Spleen (tissue), 11 donors: ENCODE data around the gene OCLN. TPM values are rescaled to one million over a fixed set of nuclear protein-coding genes. Genes with fewer than 3 reads are reported as not detected.
"Not testable (repeated sequence)": the region's sequence is repeated elsewhere in the genome, so short reads cannot be mapped to it uniquely, and the experiment has no call there.

Experiments
- DNase-seq: peaks from one replicate; pipeline ENCODE4 v3.0.0-alpha.2; 2020
- H3K27ac ChIP-seq, 8 donors: fragments of 200-600 bp; sonication (generic) in 7 of 8; 1 replicate in 4 of 8; 2 replicates in 4 of 8; pipeline versions ENCODE4 v1.5.0 to v1.8.0; 2016 to 2021; ENCODE audit warnings: inconsistent platforms in 4 of 8, mild to moderate bottlenecking in 4 of 8, moderate library complexity in 1 of 8
- H3K27me3 ChIP-seq, 7 donors: fragments of 200-600 bp; sonication (generic) in 6 of 7; replicated peaks in 1 of 7; 1 replicate in 4 of 7; 2 replicates in 3 of 7; pipeline versions ENCODE4 v1.5.0 to v1.8.0; 2016 to 2021; ENCODE audit warnings: inconsistent platforms in 3 of 7, mild to moderate bottlenecking in 1 of 7
- H3K36me3 ChIP-seq, 6 donors: fragments of 200-600 bp; sonication (generic) in 5 of 6; 1 replicate in 4 of 6; 2 replicates in 2 of 6; pipeline versions ENCODE4 v1.5.0 to v1.8.0; 2016 to 2021; ENCODE audit warnings: inconsistent platforms in 2 of 6
- H3K4me1 ChIP-seq, 6 donors: fragments of 200-600 bp; sonication (generic) in 5 of 6; 1 replicate in 3 of 6; 2 replicates in 3 of 6; pipeline versions ENCODE4 v1.5.0 to v1.8.0; 2016 to 2021; ENCODE audit warnings: inconsistent platforms in 3 of 6
- H3K4me3 ChIP-seq, 8 donors: fragments of 200-600 bp; sonication (generic) in 7 of 8; 1 replicate in 4 of 8; 2 replicates in 4 of 8; pipeline versions ENCODE4 v1.5.0 to v1.8.0; 2016 to 2021; ENCODE audit warnings: inconsistent platforms in 4 of 8, mild to moderate bottlenecking in 4 of 8, moderate library complexity in 2 of 8
- H3K9me3 ChIP-seq, 8 donors: fragments of 200-600 bp; sonication (generic) in 7 of 8; 1 replicate in 4 of 8; 2 replicates in 4 of 8; pipeline versions ENCODE4 v1.5.0 to v1.8.0; 2016 to 2021; ENCODE audit warnings: inconsistent platforms in 4 of 8
- POLR2A ChIP-seq, 3 donors: fragments of 450-650 bp; IDR thresholded peaks; one replicate each; pipeline ENCODE4 v1.5.1; 2017; ENCODE audit warnings: antibody characterized with exemption in 3 of 3, mild to moderate bottlenecking in 1 of 3
- POLR2AphosphoS5 ChIP-seq, 3 donors: sonication (generic); formaldehyde crosslinking; IDR thresholded peaks; one replicate each; pipeline ENCODE4 v1.5.1; 2017; ENCODE audit warnings: antibody characterized with exemption in 3 of 3
- WGBS, 5 donors: extraction: QIAGEN DNeasy Blood & Tissue Kit in 3 of 5; methylation state at CpG; one replicate each; pipeline versions ENCODE4 v1.1.5 to v1.1.7; 2013 to 2018; 5-methylcytosine and 5-hydroxymethylcytosine counted together
- intact Hi-C: fragments of 100-400 bp; cut with DNase I; formaldehyde crosslinking; loops from one replicate; pipeline ENCODE4 v1.15.0; 2023; ENCODE audit warnings: low total_unique reads
- polyA plus RNA-seq, 3 donors: library from polyadenylated mRNA; stranded (reverse); fragments of 200-250 nt; gene quantifications; one replicate each; pipeline ENCODE4 v1.2.1, GENCODE V29; 2013
- total RNA-seq, 7 donors: library from RNA; depleted of rRNA in 3 of 7; stranded (reverse); fragments of >200 nt in 3 of 7; fragmentation: NEBNext Ultra II Directional in 4 of 7; extraction: Animal tissue kit (Norgen Biotek cat#: 25700) in 4 of 7; gene quantifications; one replicate each; pipeline versions ENCODE4 v1.1.0 to v1.2.1, GENCODE V29; 2016 to 2021
- TF ChIP-seq, protein P1 (sequence below), 11 experiments: fragments of 200-600 bp in 7 of 11; fragments of 450-650 bp in 4 of 11; sonication (generic) in 4 of 11; IDR thresholded peaks in 8 of 11; conservative IDR thresholded peaks in 3 of 11; 1 replicate in 7 of 11; 2 replicates in 4 of 11; pipeline versions ENCODE4 v1.4.0 to v1.8.0; 2016 to 2021; ENCODE audit warnings: antibody characterized with exemption in 11 of 11, inconsistent platforms in 4 of 11, mild to moderate bottlenecking in 1 of 11
- donor health status: healthy with polysubstance abuse.
- donor health status: DM: no; HTN: no; CAD: no; lungs with moderate emphysema.
- donor health status: DM: no; HTN: no; CAD: no.
- donor health status: Bipolar disorder and iron deficiency.
- donor health status: healthy.
- donor health status: DM: no; HTN: no; CAD: no.
- donor health status: DM: yes; HTN: yes; CAD: no.

Gene OCLN
- total and polyA plus RNA-seq, 10 donors = 0.60 to 10.6 (median 3.0) TPM

DNA sequence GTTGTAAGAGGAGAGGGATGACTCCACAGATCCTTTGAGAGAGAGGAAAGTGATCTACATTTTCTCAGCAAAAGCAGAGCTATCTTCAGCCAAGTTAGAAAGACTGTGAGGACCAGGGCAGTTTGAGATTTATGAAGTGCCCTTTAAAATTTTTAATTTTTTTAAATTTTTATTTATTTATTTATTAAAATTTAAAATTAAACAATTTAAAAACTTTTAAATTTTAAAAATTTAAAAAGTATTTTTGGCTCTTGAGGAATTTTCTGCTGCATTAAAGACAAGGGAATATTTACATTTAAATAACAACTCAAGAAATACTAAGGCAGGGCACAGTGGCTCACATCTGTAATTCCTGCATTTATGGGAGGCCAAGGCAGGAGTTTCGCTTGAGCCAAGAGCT is 30.4 kb upstream of the OCLN start:
- no peak for TF ChIP-seq POLR2AphosphoS5 (IDR thresholded peaks at IDR 0.05)
- no peak for TF ChIP-seq POLR2A (IDR thresholded peaks at IDR 0.05)
- TF ChIP-seq, protein P1, sequence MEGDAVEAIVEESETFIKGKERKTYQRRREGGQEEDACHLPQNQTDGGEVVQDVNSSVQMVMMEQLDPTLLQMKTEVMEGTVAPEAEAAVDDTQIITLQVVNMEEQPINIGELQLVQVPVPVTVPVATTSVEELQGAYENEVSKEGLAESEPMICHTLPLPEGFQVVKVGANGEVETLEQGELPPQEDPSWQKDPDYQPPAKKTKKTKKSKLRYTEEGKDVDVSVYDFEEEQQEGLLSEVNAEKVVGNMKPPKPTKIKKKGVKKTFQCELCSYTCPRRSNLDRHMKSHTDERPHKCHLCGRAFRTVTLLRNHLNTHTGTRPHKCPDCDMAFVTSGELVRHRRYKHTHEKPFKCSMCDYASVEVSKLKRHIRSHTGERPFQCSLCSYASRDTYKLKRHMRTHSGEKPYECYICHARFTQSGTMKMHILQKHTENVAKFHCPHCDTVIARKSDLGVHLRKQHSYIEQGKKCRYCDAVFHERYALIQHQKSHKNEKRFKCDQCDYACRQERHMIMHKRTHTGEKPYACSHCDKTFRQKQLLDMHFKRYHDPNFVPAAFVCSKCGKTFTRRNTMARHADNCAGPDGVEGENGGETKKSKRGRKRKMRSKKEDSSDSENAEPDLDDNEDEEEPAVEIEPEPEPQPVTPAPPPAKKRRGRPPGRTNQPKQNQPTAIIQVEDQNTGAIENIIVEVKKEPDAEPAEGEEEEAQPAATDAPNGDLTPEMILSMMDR (IDR thresholded peaks at IDR 0.05 in 8 of 11, conservative IDR thresholded peaks at IDR 0.05 in 3 of 11) = no peak
- no peak overlapping the region for H3K27ac ChIP-seq
- H3K27me3 ChIP-seq = no peaks in the 10 kb centered on the region
- no peak overlapping the region for H3K4me3 ChIP-seq
- H3K4me1 ChIP-seq = no peaks in the 10 kb centered on the region
- no peaks in the 10 kb centered on the region for H3K36me3 ChIP-seq
- no peak for DNase-seq
- 87 to 97% (median 95%) methylated on average over 1 of the region's 1 CpG for WGBS, 5 donors
- H3K9me3 ChIP-seq = peaks cover 0 to 7% (median 0%) of the 10 kb centered on the region in 8 donors
- intact Hi-C loops = no loop called here

DNA sequence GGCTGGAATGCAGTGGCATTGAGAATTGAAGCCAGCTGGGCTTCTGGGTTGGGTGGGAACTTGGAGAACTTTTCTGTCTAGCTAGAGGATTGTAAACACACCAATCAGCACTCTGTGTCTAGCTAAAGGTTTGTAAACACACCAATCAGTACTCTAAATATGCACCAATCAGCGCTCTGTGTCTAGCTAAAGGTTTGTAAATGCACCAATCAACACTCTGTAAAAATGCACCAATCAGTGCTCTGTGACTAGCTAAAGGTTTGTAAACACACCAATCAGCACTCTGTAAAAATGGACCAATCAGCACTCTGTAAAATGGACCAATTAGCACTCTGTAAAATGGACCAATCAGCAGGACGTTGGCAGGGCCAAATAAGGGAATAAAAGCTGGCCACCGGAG is 26.2 kb upstream of the OCLN start:
- intact Hi-C loops, H3K9me3 ChIP-seq, H3K36me3 ChIP-seq, H3K27me3 ChIP-seq, H3K4me1 ChIP-seq, H3K4me3 ChIP-seq, H3K27ac ChIP-seq, DNase-seq: not testable (repeated sequence)
- WGBS, 5 donors = 84 to 100% (median 90%) methylated on average over 3 of the region's 3 CpGs

GRCh38 chr5:69467442-69468225 is 25.0 kb upstream of the OCLN start:
- Histone ChIP-seq H3K4me3 (no peak overlapping the region), H3K9me3 (peaks cover 0 to 9% (median 2%) of the 10 kb centered on the region in 8 donors), H3K27me3 (no peaks in the 10 kb centered on the region), H3K4me1 (no peaks in the 10 kb centered on the region), H3K36me3 (no peaks in the 10 kb centered on the region), H3K27ac (no peak overlapping the region)
- TF ChIP-seq, protein P1 (IDR thresholded peaks at IDR 0.05 in 8 of 11, conservative IDR thresholded peaks at IDR 0.05 in 3 of 11) = no peak
- TF ChIP-seq POLR2AphosphoS5 (IDR thresholded peaks at IDR 0.05) (no peak), POLR2A (IDR thresholded peaks at IDR 0.05) (no peak)
- 79 to 88% (median 86%) methylated on average over 8 of the region's 8 CpGs for WGBS, 5 donors
- DNase-seq = no peak
- intact Hi-C loops = no loop called here

DNA sequence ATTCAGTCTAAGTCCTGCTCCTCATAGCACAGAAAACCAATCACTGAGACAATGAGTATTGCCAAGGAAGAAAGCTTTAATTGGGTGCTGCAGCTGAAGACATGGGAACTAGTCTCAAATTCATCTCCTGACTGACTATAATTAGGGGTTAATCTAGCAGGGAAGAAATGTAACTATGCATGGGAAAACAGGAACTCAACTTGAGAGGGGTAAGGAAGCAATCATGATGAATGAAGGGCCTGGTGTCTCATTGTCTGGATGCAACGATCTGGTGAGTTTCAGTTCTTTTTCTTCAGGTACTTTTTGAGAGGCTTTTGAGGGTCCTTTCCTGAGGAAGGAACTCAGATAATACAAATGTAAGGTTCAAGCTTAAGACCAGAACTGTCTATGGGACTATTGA is 24.0 kb upstream of the OCLN start:
- H3K27ac ChIP-seq = no peak overlapping the region
- 2 to 12% (median 6%) methylated on average over 1 of the region's 1 CpG for WGBS, 5 donors
- TF ChIP-seq POLR2A (IDR thresholded peaks at IDR 0.05) = no peak
- no peak for TF ChIP-seq POLR2AphosphoS5 (IDR thresholded peaks at IDR 0.05)
- TF ChIP-seq, protein P1 (IDR thresholded peaks at IDR 0.05 in 8 of 11, conservative IDR thresholded peaks at IDR 0.05 in 3 of 11) = no peak
- no peaks in the 10 kb centered on the region for H3K36me3 ChIP-seq
- no peaks in the 10 kb centered on the region for H3K4me1 ChIP-seq
- intact Hi-C loops = no loop called here
- no peak for DNase-seq
- H3K27me3 ChIP-seq = no peaks in the 10 kb centered on the region
- H3K4me3 ChIP-seq = no peak overlapping the region
- H3K9me3 ChIP-seq = peaks cover 0 to 9% (median 2%) of the 10 kb centered on the region in 8 donors

DNA sequence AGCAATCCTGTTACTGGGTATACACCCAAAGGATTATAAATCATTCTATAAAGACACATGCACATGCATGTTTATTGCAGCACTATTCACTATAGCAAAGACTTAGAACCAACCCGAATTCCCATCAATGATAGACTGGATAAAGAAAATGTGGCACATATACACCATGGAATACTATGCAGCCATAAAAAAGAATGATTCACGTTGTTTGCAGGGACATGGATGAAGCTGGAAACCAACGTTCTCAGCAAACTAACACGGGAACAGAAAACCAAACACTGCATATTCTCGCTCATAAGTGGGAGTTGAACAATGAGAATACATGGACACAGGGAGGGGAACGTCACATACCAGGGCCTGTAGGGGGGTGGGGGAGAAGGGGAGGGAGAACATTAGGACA is 21.1 kb upstream of the OCLN start:
- 87 to 95% (median 93%) methylated on average over 6 of the region's 6 CpGs for WGBS, 5 donors
- H3K27me3 ChIP-seq, H3K36me3 ChIP-seq, H3K27ac ChIP-seq, H3K4me1 ChIP-seq, H3K9me3 ChIP-seq, DNase-seq, H3K4me3 ChIP-seq, intact Hi-C loops: not testable (repeated sequence)

- H3K4me1 ChIP-seq, H3K36me3 ChIP-seq, intact Hi-C loops, H3K27ac ChIP-seq, H3K4me3 ChIP-seq, H3K9me3 ChIP-seq, DNase-seq, H3K27me3 ChIP-seq: not testable (repeated sequence)
- WGBS, 5 donors = 93 to 97% (median 94%) methylated on average over 16 of the region's 16 CpGs
These were observed 20.0 kb upstream of the OCLN start for GRCh38 chr5:69472535-69473143.
